OCI-LY3 (cell line): ENCODE results near the gene ZNF527.
"Not testable (repeated sequence)": the region's sequence is repeated elsewhere in the genome, so short reads cannot be mapped to it uniquely, and the experiment has no call there.

Source experiments
- CTCF ChIP-seq: fragments of 200-600, 300-600 bp; sonication (generic); IDR thresholded peaks from 2 replicates; pipeline ENCODE4 v1.5.1; 2014; ENCODE audit warnings: antibody characterized with exemption, low read length, low read depth
- EZH2phosphoT487 ChIP-seq: fragments of 200-600 bp; shearing (Covaris generic); IDR thresholded peaks from 2 replicates; pipeline ENCODE4 v1.6.1; 2018; ENCODE audit warnings: antibody characterized with exemption, mixed run types, low read depth

GRCh38 chr19:37406140-37406846 lies 35.4 kb downstream of the ZNF527 start:
- not testable (repeated sequence) for TF ChIP-seq EZH2phosphoT487, CTCF
